Body of pancreas (tissue), 4 donors: Measurements from ENCODE around the gene SLC2A5.

ENCODE experiments used
- POLR2A ChIP-seq, 3 donors: fragments of 450-650 bp; IDR thresholded peaks; one replicate each; pipeline ENCODE4 v1.6.1; 2016; ENCODE audit warnings: antibody characterized with exemption in 3 of 3, mild to moderate bottlenecking in 2 of 3
- TF ChIP-seq, protein P1 (sequence below), 7 experiments: fragments of 450-650 bp in 4 of 7; fragments of 200-600 bp in 3 of 7; sonication (generic) in 3 of 7; IDR thresholded peaks; one replicate each; pipeline ENCODE4 v1.5.1; 2016 to 2019; ENCODE audit warnings: antibody characterized with exemption in 7 of 7

DNA sequence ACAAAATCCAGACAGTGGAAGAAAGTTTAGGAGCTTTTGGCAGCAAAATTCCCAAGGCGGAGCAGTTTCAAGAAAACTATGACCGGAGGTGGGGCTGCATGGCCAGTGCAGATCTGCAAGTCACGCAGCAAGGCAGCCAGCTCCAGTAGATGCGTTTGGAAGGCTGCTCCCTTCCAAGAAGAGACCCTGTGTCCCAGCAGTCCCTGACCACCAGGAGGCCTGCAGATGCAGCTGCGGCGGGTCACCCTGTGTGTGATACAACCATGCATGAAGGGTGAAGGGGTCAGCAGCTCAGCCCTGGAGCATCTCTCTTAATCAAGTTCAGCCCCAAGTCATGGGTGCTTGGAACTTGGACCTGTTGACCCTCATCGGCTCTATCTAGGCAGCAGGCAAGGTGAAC lies 30.1 kb upstream of the SLC2A5 start:
- TF ChIP-seq, protein P1, sequence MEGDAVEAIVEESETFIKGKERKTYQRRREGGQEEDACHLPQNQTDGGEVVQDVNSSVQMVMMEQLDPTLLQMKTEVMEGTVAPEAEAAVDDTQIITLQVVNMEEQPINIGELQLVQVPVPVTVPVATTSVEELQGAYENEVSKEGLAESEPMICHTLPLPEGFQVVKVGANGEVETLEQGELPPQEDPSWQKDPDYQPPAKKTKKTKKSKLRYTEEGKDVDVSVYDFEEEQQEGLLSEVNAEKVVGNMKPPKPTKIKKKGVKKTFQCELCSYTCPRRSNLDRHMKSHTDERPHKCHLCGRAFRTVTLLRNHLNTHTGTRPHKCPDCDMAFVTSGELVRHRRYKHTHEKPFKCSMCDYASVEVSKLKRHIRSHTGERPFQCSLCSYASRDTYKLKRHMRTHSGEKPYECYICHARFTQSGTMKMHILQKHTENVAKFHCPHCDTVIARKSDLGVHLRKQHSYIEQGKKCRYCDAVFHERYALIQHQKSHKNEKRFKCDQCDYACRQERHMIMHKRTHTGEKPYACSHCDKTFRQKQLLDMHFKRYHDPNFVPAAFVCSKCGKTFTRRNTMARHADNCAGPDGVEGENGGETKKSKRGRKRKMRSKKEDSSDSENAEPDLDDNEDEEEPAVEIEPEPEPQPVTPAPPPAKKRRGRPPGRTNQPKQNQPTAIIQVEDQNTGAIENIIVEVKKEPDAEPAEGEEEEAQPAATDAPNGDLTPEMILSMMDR (IDR thresholded peaks at IDR 0.05): no peak
- TF ChIP-seq POLR2A (IDR thresholded peaks at IDR 0.05): no peak
